Measurements from ENCODE around the gene CFAP73.
A peak's percentile ranks its signal among the peaks of the same experiment; 100 is the strongest.

Gene CFAP73

DNA sequence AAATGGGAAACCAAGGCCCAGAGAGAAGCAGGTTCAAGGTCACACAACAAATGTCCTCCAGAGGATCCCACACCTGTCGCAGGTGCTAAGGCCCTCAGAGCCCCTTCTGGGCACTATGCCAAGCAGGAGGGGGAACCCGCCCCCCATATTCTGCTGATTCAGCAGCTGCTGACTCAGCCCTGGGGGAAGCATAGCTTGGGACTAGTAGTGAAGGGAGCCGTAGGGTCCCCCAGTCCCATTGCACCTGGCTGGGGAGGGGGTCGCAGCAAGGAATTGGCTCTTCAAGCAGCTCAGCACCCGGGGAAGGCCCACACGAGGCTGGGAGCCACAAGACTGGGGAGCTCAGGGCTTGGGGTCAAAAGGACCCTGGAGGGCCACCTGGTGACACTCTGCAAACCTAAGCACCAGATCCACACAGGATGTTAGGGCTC is 15.0 kb upstream of the CFAP73 start:
- ChIA-PET POLR2A (no interaction called here), CTCF (interaction anchor here (0.9 to 6.0 kb wide), 12 partner anchors 9 to 104 kb away, joined by 3 to 41 read pairs (median 4); partner anchors contain the start of gene CFAP73)
- no peak for TF ChIP-seq CTCF (IDR thresholded peaks at IDR 0.05; ENCODE audit: control extremely low read depth, extremely low read depth, low read depth, missing control alignments)
- DNase-seq (ENCODE audit: extremely low spot score), result no peak

GRCh38 chr12:113135178-113136127 is 14.1 kb upstream of the CFAP73 start, which contains the start of gene RASAL1:
RASAL1 (minus strand) TSS chr12:113135761; CDS start chr12:113135462, 299 bp downstream.
- CTCF ChIA-PET, result interaction anchor here (1.0 to 6.0 kb wide), 6 partner anchors 10 to 39 kb away, joined by 3 to 41 read pairs (median 6); partner anchors contain the start of gene CFAP73
- POLR2A ChIA-PET, result no interaction called here
- DNase-seq (ENCODE audit: extremely low spot score), result peak; percentile 81
- peak; percentile 59 for TF ChIP-seq CTCF (IDR thresholded peaks at IDR 0.05; ENCODE audit: control extremely low read depth, extremely low read depth, low read depth, missing control alignments)

DNA sequence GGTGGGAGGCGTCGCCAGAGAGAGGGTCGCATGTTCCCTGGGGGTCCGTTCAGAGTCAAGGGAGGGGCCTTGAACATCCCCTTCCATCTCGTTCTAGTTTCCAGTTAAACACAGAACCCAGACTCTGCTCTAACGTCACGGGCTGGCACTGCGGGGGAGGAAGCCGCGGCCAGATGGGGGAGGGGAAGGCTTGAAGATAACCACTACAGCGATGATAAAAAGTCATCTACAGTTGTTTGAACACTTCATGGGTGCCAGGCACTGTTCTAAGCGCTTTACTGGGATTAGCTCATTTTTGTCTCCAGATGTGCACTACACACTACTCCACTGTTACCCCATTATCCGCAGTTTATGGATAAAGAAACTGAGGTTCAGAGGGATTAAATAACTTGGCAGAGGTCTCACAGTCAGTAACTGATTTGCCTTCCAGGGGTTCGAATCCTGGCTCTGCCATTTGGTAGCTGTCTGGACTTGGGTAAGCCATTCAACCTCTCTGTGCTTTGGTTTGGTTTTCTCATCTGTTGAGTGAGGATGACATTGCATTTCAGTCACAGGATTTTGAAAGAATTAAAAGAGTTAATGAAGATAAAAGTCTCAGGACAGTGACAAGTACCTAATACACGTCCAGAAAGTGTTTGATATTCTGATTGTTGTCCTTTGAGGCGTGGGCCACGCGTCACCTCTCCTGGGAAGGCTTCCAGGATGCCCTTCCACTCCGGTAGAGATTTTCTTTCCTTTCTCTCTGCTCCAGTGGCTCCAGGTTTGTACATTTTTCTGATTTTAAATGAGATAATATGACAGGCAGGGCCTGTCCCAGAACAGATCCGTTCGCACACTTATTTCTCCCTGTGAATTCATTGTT is 13.2 kb upstream of the CFAP73 start:
- CTCF ChIA-PET, result interaction anchor here (0.8 to 6.0 kb wide), 6 partner anchors 9 to 88 kb away, joined by 3 to 41 read pairs (median 4); partner anchors contain the start of gene CFAP73
- no peak for TF ChIP-seq CTCF (IDR thresholded peaks at IDR 0.05; ENCODE audit: control extremely low read depth, extremely low read depth, low read depth, missing control alignments)
- POLR2A ChIA-PET, result no interaction called here
- DNase-seq (ENCODE audit: extremely low spot score), result no peak

DNA sequence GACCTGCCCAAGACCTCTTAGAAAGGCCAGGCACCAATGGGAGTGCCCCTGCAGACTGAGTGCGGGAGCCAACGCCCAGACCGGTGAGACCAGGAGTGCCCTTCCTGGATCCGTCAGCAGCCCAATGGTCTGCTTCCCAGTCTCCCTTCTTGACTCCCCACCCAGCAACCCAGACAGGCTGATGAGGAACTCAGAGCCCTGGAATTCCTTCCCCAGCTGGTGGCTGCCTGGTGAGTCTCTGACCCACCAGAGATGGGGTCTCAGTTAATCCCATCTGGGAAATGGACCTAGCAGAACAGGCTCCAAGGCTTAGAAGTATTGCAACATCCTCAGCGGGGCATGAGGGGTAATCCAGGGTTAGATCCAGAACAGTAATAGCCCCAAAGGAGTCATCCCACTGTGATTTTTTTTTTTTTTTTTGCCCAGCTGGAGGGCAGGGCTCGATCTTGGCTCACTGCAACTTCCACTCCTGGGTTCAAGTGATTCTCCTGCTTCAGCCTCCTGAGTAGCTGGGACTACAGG is 12.5 kb upstream of the CFAP73 start:
- CTCF ChIA-PET, result interaction anchor here (0.8 to 3.0 kb wide), 6 partner anchors 9 to 89 kb away, joined by 3 to 21 read pairs (median 4); partner anchors contain the start of gene CFAP73
- no peak for DNase-seq (ENCODE audit: extremely low spot score)
- POLR2A ChIA-PET, result no interaction called here
- no peak for TF ChIP-seq CTCF (IDR thresholded peaks at IDR 0.05; ENCODE audit: control extremely low read depth, extremely low read depth, low read depth, missing control alignments)

DNA sequence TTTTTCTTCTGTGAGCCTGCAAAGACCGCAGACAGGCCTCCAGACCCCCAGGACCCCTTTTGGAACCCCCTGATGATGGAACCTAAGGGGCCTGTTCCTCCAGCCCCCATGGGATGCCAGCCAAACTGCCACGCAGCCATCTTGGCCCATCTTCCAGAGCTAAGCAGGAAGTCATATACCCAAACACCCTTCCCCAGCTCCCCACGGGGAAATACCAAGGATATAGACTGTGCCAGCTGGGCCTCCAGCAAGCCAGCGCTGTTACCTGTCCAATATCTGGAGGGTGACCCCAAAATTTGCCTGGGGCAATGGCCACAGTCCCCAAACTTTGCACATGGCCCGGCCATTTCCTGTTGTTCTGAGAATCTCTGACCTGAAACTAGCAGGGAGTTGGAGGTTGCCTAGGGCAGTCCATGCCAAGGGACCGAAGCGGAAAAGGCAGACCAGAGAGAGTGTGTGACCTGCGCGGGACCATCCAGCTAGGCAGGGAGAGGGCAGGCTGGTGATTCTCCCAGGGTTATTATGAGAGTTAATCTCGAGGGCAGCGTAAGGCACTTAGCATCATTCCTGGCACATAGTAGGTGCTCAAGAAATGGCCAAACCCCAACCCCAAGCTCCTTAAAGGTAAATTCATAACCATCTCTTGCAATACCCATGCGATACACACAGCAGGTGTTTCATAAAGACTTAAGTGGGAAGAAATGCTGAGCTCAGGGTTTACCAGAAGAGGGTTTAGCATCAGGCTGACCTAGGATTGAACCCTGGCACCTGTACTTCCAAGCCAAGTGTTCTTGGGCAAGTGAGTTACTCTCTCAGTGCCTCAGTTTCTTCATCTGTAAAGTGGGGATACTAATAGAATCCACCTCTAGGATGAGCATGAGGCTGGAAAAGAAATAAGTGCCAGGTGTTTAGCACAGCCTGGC is 11.4 kb upstream of the CFAP73 start:
- TF ChIP-seq CTCF (IDR thresholded peaks at IDR 0.05; ENCODE audit: control extremely low read depth, extremely low read depth, low read depth, missing control alignments), result no peak
- DNase-seq (ENCODE audit: extremely low spot score), result no peak
- CTCF ChIA-PET, result interaction anchor here (0.9 to 3.0 kb wide), 4 partner anchors 8 to 35 kb away, joined by 3 to 21 read pairs (median 4); no protein-coding TSS in a partner anchor
- POLR2A ChIA-PET, result no interaction called here

Measured in GM10248 (cell line).